ENCODE results near the gene BMP5. TPM values are rescaled to one million over a fixed set of nuclear protein-coding genes. Genes with fewer than 3 reads are reported as not detected.

Gene BMP5
- total and polyA plus RNA-seq, 2 of the 13 experiments (the other 11 are each of a cell fraction or from before 2014, with no cell fraction given): not detected

- Histone ChIP-seq H3K27me3 (ENCODE audit: control insufficient read depth in 1 of 2, insufficient read depth in 2 of 2, low read length in 2 of 2) (no peaks in the 10 kb centered on the region), H3K4me1 (ENCODE audit: insufficient read depth, low read length) (no peaks in the 10 kb centered on the region), H4K20me1 (ENCODE audit: insufficient read depth, low read length) (no peaks in the 10 kb centered on the region), H3K36me3 (replicated peaks in 1 of 2; ENCODE audit: control insufficient read depth in 1 of 2, insufficient read depth in 2 of 2, low read length in 2 of 2) (no peaks in the 10 kb centered on the region), H3K9me3 (ENCODE audit: low read length) (no peaks in the 10 kb centered on the region), H2AFZ (ENCODE audit: low read length) (no peak overlapping the region), H3K4me3 (replicated peaks in 1 of 3; ENCODE audit: insufficient read depth in 1 of 3, low read depth in 2 of 3, low read length in 3 of 3) (no peak overlapping the region), H3K4me2 (ENCODE audit: low read depth, low read length) (no peak overlapping the region), H3K79me2 (ENCODE audit: insufficient read depth, low read length) (no peaks in the 10 kb centered on the region), H3K9ac (ENCODE audit: insufficient read depth, low read depth, low read length) (no peak overlapping the region), H3K27ac (ENCODE audit: extremely low read length, insufficient read depth, low read length) (no peak overlapping the region)
- POLR2A ChIA-PET: no interaction called here
- TF ChIP-seq PRMT3 (CRISPR knock-in tag; IDR thresholded peaks at IDR 0.05; ENCODE audit: borderline replicate concordance, low read depth) (no peak), THAP7 (CRISPR knock-in tag; IDR thresholded peaks at IDR 0.05) (no peak), ARID2 (CRISPR knock-in tag; IDR thresholded peaks at IDR 0.05; ENCODE audit: borderline replicate concordance) (no peak), AKNA (CRISPR knock-in tag; IDR thresholded peaks at IDR 0.05; ENCODE audit: borderline replicate concordance) (no peak), SRSF9 (IDR thresholded peaks at IDR 0.05; ENCODE audit: borderline replicate concordance, insufficient read depth, low read depth, low read length, poor library complexity, severe bottlenecking) (no peak), HIVEP1 (CRISPR knock-in tag; IDR thresholded peaks at IDR 0.05) (no peak), HOXD1 (CRISPR knock-in tag; IDR thresholded peaks at IDR 0.05) (no peak), ZFP82 (CRISPR knock-in tag; IDR thresholded peaks at IDR 0.05; ENCODE audit: borderline replicate concordance) (no peak), ZSCAN25 (CRISPR knock-in tag; IDR thresholded peaks at IDR 0.05) (no peak)
- in situ Hi-C loops (cut with HindIII; ENCODE audit: extremely low pct_ligation_motif_present, low pct_unique_long_range_greater_than_20kb): loop anchor here (10.0 kb wide), 1 partner anchor 61 kb away; no protein-coding TSS in a partner anchor
- BruUV-seq (replicated peaks): no TSS peak
- DNase-seq (ENCODE audit: low spot score) (no peak), FAIRE-seq (no peak), ATAC-seq (no peak)
- CTCF ChIA-PET (ENCODE audit: low intra/inter-chr PET ratio, low total read pairs): no interaction called here
- WGBS (ENCODE audit: low lambda C conversion rate): 14% methylated on average over 9 of the region's 9 CpGs
- intact Hi-C loops (cut with micrococcal nuclease; ENCODE audit: unreplicated experiment): no loop called here
Observed at GRCh38 chr6:55773620-55774216, 101.7 kb downstream of the BMP5 start.
